AG04449 (cell line): ENCODE measurements around the gene PPP3CB.

Source experiments
- CTCF ChIA-PET: fragments of 350-600 bp; formaldehyde crosslinking; extraction: SDS; loops from one replicate; lab custom pipeline; 2021; ENCODE audit warnings: antibody characterized with exemption; lab: Yijun Ruan, JAX
- POLR2A ChIA-PET: fragments of 400-600, 350-600 bp; formaldehyde crosslinking; extraction: SDS; loops from one replicate; lab custom pipeline; 2020; ENCODE audit warnings: antibody characterized with exemption, inconsistent platforms; lab: Yijun Ruan, JAX
- DNase-seq: peaks from one replicate; pipeline ENCODE4 v3.0.0-alpha.2; 2010; ENCODE audit warnings: low read depth, low spot score
- H3K4me3 ChIP-seq: 2 replicates; pipeline ENCODE4 v1.5.1; 2011; ENCODE audit warnings: low read depth, mild to moderate bottlenecking, control low read depth, low read length
- TF ChIP-seq, protein P1 (sequence below): IDR thresholded peaks from one replicate; pipeline ENCODE4 v1.5.1; 2011; ENCODE audit warnings: mild to moderate bottlenecking, moderate library complexity, low read length, control low read depth, inconsistent platforms; ENCODE audit not compliant: insufficient read depth; ENCODE audit errors: missing control alignments

PPP3CB gene

DNA sequence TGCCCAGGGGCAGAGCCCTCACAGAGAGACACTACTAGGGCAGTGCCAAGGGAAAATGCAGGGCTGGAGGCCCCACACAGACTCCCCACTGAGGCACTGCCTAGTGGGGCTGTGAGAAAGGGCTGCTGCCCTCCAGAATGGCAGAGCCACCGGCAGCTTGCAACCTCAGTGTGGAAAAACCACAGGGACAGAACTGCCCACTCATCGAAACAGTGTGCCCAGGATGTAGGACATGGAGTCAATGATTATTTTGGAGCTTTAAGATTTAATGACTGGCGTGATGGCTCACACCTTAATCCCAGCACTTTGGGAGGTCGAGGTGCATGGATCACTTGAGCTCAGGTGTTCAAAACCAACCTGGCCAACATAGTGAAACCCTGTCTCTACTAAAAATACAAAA, 34.9 kb downstream of the PPP3CB start:
- DNase-seq: no peak
- ChIA-PET CTCF (no interaction called here), POLR2A (no interaction called here)
- TF ChIP-seq, protein P1, sequence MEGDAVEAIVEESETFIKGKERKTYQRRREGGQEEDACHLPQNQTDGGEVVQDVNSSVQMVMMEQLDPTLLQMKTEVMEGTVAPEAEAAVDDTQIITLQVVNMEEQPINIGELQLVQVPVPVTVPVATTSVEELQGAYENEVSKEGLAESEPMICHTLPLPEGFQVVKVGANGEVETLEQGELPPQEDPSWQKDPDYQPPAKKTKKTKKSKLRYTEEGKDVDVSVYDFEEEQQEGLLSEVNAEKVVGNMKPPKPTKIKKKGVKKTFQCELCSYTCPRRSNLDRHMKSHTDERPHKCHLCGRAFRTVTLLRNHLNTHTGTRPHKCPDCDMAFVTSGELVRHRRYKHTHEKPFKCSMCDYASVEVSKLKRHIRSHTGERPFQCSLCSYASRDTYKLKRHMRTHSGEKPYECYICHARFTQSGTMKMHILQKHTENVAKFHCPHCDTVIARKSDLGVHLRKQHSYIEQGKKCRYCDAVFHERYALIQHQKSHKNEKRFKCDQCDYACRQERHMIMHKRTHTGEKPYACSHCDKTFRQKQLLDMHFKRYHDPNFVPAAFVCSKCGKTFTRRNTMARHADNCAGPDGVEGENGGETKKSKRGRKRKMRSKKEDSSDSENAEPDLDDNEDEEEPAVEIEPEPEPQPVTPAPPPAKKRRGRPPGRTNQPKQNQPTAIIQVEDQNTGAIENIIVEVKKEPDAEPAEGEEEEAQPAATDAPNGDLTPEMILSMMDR: no peak
- no peak overlapping the region for H3K4me3 ChIP-seq

DNA sequence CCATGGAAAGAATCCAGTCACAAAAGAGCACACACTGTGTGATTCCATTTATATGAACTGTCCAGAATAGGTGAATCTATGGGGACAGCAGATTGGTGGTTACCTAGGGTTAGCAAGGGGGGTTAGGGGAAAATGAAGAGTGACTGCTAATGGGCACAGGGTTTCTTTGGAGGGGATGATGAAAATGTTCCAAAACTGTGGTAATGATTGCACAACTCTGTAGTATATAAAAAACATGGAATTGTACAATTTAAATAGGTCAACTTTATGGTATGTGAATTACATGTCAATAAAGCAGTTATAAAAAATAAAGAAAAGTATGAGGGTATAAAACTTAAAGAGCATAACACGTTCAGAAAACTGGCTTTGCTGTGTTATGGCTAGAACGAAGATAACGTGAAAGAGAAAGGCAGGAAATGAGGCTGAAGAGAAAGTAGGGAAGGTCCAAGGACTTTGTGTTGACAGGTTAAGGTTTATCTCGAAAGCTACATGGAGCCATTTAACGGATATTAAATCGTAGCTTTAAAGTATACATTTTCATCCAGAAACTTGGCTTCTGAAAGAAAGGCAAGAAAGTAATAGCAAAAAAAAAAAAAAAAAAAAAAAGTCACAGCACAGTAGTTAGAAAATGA, 36.0 kb downstream of the PPP3CB start:
- POLR2A ChIA-PET: no interaction called here
- DNase-seq: no peak
- no peak overlapping the region for H3K4me3 ChIP-seq
- CTCF ChIA-PET: no interaction called here
- TF ChIP-seq, protein P1: no peak

DNA sequence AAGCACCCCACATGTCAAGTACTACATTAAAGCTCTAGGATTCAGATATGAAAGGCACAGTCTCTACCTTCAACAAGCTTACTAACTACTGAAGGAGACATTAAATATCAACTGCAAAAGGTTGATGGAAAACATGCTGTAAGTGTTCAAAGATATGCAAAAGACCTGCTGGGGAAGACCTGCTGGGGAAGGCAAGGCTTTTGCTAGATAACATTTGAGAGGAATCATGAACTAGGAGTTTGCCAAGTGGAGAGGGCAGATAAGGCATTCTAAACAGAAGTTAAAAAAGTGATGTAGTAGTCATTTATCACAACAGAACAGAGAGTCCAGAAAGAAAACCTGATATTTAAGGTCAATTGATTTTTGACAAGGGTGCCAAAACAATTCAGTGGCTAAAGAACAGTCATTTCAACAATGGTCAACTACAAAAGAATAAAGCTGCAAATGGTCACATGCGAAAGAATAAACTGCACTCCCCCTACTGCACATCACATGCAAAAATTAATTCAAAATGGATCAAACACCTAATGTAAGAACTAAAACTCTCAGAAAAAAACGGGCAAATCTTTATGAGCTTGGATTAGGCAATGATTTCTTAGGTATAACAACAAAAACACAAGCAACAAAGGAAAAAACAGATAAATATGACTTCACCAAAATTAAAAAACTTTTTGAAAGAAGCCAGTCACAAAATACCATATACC, 39.5 kb downstream of the PPP3CB start:
- POLR2A ChIA-PET: no interaction called here
- CTCF ChIA-PET: interaction anchor here (1.3 kb wide), 1 partner anchor 193 kb away, joined by 4 read pairs; no protein-coding TSS in a partner anchor
- TF ChIP-seq, protein P1: no peak
- H3K4me3 ChIP-seq: no peak overlapping the region
- no peak for DNase-seq

DNA sequence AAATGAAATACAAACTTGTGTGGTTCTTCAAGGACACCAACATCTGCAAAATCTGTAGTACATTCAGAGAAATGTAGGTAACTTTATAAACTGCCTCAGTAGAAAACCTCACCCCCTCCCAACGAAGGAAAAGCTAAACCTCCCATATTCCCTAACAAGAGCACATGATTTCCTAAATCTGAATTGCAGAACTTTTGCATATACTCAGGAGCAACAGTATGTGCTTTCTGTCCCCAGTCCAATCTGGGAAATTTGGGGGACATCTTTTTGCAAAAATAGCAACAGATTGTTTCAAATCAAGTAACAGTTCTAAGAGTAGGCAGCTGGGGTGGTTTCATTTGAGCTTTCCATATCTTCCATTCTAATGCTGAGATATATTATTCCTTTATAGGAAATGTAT, 46.7 kb downstream of the PPP3CB start:
- no peak for DNase-seq
- POLR2A ChIA-PET: no interaction called here
- TF ChIP-seq, protein P1: no peak
- CTCF ChIA-PET: interaction anchor here (0.6 kb wide), 1 partner anchor 27 kb away, joined by 3 read pairs; no protein-coding TSS in a partner anchor
- H3K4me3 ChIP-seq: no peak overlapping the region

DNA sequence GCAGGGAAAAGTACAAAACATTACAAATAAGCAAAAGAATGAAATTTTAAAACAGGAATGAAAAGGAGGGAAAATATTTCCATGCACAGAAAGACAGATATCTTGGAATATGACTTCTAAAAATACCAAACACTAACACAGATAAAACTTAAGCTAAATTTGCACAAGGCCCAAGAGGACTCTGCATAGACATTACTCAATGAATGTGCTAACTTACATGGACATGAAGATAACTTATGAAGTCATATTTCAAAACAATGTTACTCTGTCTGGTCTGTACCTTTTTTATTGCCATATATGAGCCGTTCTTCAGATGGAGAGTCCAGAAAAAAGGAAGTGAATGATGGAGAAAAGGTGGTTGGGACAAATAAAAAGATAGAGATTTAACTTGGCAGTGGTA, 47.4 kb downstream of the PPP3CB start:
- POLR2A ChIA-PET: no interaction called here

DNA sequence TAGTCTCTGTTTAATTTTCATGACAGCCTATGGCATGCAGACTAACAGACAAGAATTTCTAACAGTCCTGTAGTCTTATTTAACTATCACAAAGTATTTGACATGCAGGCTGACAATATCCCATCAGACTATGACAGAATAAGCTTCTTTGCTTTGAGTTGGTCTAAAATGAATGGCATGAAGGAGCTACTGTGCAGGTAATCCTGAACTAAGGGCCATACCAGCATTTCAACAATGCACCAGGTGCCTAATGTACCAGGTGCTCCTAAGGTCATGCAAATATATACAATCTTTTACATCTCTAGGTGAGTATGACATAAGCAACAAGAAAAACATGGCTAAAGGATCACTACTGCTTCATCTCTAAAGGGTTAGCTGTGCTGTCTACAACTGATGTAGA, 48.9 kb downstream of the PPP3CB start:
- H3K4me3 ChIP-seq: no peak overlapping the region
- TF ChIP-seq, protein P1: no peak
- POLR2A ChIA-PET: no interaction called here
- CTCF ChIA-PET: no interaction called here
- DNase-seq: no peak

More for the DNA sequence above, 47.4 kb downstream of the PPP3CB start:
- DNase-seq: no peak
- TF ChIP-seq, protein P1: no peak
- H3K4me3 ChIP-seq: no peak overlapping the region
- CTCF ChIA-PET: interaction anchor here (0.8 kb wide), 1 partner anchor 69 kb away, joined by 3 read pairs; no protein-coding TSS in a partner anchor
